Measurements from ENCODE around the gene LRRC36.

Gene LRRC36

GRCh38 chr16:67393788-67394154 lies 67.2 kb downstream of the LRRC36 start:
- Histone ChIP-seq H3K4me3 (IDR thresholded peaks at IDR 0.05; ENCODE audit: insufficient read depth, low read depth, low read length) (no peak overlapping the region), H3K79me2 (ENCODE audit: insufficient read depth, low read depth) (no peaks in the 10 kb centered on the region), H3K4me2 (no peak overlapping the region), H3K9ac (no peak overlapping the region), H3K4me1 (ENCODE audit: low read depth, poor library complexity, severe bottlenecking) (peaks cover 18% of the 10 kb centered on the region), H2AFZ (ENCODE audit: low read depth) (no peak overlapping the region), H4K20me1 (ENCODE audit: insufficient read depth) (no peaks in the 10 kb centered on the region), H3K27me3 (ENCODE audit: insufficient read depth, low read depth) (no peaks in the 10 kb centered on the region; the same call in 1 of the 2 replicates), H3K36me3 (ENCODE audit: insufficient read depth) (no peaks in the 10 kb centered on the region), H3K27ac (no peak overlapping the region)
- TF ChIP-seq CTCF (conservative IDR thresholded peaks at IDR 0.05; ENCODE audit: low read depth, low read length) = no peak

- TF ChIP-seq CTCF (conservative IDR thresholded peaks at IDR 0.05; ENCODE audit: low read depth, low read length) = no peak
- no peaks in the 10 kb centered on the region for H4K20me1 ChIP-seq (ENCODE audit: insufficient read depth)
- peaks cover 18% of the 10 kb centered on the region for H3K4me1 ChIP-seq (ENCODE audit: low read depth, poor library complexity, severe bottlenecking)
- H3K27me3 ChIP-seq (ENCODE audit: insufficient read depth, low read depth) = no peaks in the 10 kb centered on the region; the same call in 1 of the 2 replicates
- H3K9ac ChIP-seq = no peak overlapping the region
- H3K27ac ChIP-seq = no peak overlapping the region
- H3K4me2 ChIP-seq = no peak overlapping the region
- no peaks in the 10 kb centered on the region for H3K79me2 ChIP-seq (ENCODE audit: insufficient read depth, low read depth)
- no peak overlapping the region for H2AFZ ChIP-seq (ENCODE audit: low read depth)
- H3K36me3 ChIP-seq (ENCODE audit: insufficient read depth) = no peaks in the 10 kb centered on the region
- H3K4me3 ChIP-seq (IDR thresholded peaks at IDR 0.05; ENCODE audit: insufficient read depth, low read depth, low read length) = no peak overlapping the region
Measured at GRCh38 chr16:67394155-67395104, 67.8 kb downstream of the LRRC36 start.

- Histone ChIP-seq H3K27ac (no peak overlapping the region), H3K27me3 (ENCODE audit: insufficient read depth, low read depth) (no peaks in the 10 kb centered on the region; the same call in 1 of the 2 replicates), H3K9ac (no peak overlapping the region), H3K4me3 (IDR thresholded peaks at IDR 0.05; ENCODE audit: insufficient read depth, low read depth, low read length) (no peak overlapping the region), H4K20me1 (ENCODE audit: insufficient read depth) (no peaks in the 10 kb centered on the region), H3K79me2 (ENCODE audit: insufficient read depth, low read depth) (no peaks in the 10 kb centered on the region), H2AFZ (ENCODE audit: low read depth) (no peak overlapping the region), H3K36me3 (ENCODE audit: insufficient read depth) (no peaks in the 10 kb centered on the region), H3K4me2 (no peak overlapping the region), H3K4me1 (ENCODE audit: low read depth, poor library complexity, severe bottlenecking) (peaks cover 18% of the 10 kb centered on the region)
- no peak for TF ChIP-seq CTCF (conservative IDR thresholded peaks at IDR 0.05; ENCODE audit: low read depth, low read length)
Measured at GRCh38 chr16:67395105-67395457, 68.5 kb downstream of the LRRC36 start.

- Histone ChIP-seq H3K27ac (no peak overlapping the region), H3K9ac (no peak overlapping the region), H3K27me3 (ENCODE audit: insufficient read depth, low read depth) (no peaks in the 10 kb centered on the region; the same call in 1 of the 2 replicates), H3K79me2 (ENCODE audit: insufficient read depth, low read depth) (no peaks in the 10 kb centered on the region), H4K20me1 (ENCODE audit: insufficient read depth) (no peaks in the 10 kb centered on the region), H3K4me3 (IDR thresholded peaks at IDR 0.05; ENCODE audit: insufficient read depth, low read depth, low read length) (no peak overlapping the region), H3K4me2 (peak overlapping the region; percentile 40; the same call in 1 of the 2 replicates), H3K36me3 (ENCODE audit: insufficient read depth) (no peaks in the 10 kb centered on the region), H3K4me1 (ENCODE audit: low read depth, poor library complexity, severe bottlenecking) (peaks cover 18% of the 10 kb centered on the region), H2AFZ (ENCODE audit: low read depth) (peak overlapping the region; percentile 22; the same call in 1 of the 2 replicates)
- no peak for TF ChIP-seq CTCF (conservative IDR thresholded peaks at IDR 0.05; ENCODE audit: low read depth, low read length)
Measured at GRCh38 chr16:67395458-67396158, 69.0 kb downstream of the LRRC36 start.

Measured in KMS-11 (cell line).